OCI-M2 (cell line): ENCODE data around the gene PCDHA6.
"Not testable (repeated sequence)": the region's sequence is repeated elsewhere in the genome, so short reads cannot be mapped to it uniquely, and the experiment has no call there.

Source experiments
- DNase-seq: peaks from one replicate; lab custom pipeline; 2025; ENCODE audit not compliant: unreplicated experiment; lab: John Stamatoyannopoulos, UW

Gene PCDHA6

GRCh38 chr5:140827704-140828361 is at the start of gene PCDHA6:
PCDHA6 (plus strand) TSS chr5:140827960; CDS start chr5:140828092, 132 bp downstream.
- DNase-seq, result no peak

DNA sequence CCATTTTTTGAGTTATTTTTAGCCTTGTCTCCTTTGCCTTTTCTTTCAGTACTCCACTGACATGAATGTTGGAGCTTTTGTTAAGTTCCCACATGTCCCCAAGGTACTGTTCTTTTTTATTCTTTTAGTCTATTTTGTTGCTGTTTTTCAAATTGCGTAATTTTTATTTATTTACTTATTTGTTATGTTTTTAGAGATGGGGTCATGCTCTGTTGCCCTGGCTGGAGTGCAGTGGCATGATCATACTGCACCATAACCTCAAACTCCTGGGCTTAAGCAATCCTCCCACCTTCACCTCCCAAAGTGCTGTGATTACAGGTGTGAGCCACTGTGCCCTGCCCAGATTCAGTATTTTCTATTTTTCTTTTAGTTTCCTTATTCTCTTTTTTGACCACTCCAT is 47.2 kb upstream of the PCDHA6 start:
- no peak for DNase-seq

DNA sequence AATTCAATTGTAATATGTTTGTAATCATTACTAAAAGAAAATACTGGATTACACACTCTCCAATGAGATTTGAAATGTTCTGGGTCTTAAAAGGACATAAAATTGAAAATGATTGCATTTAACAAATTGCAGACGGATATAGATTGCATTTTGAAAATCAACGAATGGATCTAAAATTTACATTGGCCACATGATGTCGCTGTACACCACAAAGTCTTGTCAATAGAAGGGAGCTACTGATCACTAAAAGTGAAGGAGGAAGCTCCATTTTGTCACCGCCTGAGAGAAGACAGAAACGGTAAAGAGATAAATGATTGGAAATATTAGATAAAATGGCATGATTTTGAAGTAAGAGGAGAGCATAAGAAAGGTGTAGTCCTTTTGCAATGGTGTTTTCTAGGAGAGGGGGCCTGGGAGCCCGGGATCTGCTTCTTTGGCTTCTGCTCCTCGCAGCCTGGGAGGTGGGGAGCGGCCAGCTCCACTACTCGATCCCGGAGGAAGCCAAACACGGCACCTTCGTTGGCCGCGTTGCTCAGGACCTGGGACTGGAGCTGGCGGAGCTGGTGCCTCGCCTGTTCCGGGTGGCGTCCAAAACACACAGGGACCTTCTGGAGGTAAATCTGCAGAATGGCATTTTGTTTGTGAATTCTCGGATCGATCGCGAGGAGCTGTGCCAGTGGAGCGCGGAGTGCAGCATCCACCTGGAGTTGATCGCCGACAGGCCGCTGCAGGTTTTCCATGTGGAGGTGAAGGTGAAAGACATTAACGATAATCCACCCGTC is 41.7 kb upstream of the PCDHA6 start, which contains the start of gene PCDHA1:
TSS of gene PCDHA1 (plus strand) at position 236 of the 782 bp plus-strand sequence.
- no peak for DNase-seq

- not testable (repeated sequence) for DNase-seq
Measured at GRCh38 chr5:140787422-140787821, 40.3 kb upstream of the PCDHA6 start.

DNA sequence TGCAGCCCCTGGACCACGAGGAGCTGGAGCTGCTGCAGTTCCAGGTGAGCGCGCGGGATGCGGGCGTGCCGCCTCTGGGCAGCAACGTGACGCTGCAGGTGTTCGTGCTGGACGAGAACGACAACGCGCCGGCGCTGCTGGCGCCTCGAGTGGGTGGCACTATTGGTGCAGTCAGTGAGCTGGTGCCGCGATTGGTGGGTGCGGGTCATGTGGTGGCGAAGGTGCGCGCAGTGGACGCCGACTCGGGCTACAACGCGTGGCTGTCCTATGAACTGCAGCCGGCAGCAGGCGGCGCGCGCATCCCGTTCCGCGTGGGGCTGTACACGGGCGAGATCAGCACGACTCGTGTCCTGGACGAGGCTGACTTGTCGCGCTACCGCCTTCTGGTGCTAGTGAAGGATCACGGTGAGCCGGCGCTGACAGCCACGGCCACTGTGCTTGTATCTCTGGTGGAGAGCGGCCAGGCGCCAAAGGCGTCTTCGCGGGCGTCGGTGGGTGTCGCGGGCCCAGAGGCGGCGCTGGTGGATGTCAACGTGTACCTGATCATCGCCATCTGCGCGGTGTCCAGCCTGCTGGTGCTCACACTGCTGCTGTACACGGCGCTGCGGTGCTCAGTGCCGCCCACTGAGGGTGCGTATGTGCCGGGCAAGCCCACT is 39.8 kb upstream of the PCDHA6 start:
- not testable (repeated sequence) for DNase-seq

DNA sequence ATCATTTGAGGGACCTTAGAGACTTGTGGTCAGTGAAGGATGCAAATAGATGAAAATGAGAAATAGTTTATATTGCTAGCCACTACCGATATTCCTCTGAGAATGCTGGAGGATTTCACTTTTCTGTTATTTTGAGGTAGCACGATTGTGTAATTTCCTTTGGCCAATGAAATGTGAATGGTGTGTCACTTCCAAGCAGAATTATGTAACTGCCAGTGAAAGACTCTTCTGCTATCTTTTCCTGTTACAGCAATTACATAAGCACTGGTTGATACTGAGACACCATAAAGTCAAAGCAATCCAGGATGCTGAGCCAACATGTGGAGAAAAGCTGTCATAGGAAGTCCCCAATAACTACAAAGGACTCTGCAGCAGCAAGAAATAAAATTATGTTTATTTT is 36.7 kb upstream of the PCDHA6 start:
- no peak for DNase-seq

GRCh38 chr5:140794595-140795258 is 33.0 kb upstream of the PCDHA6 start, which contains the start of gene PCDHA2:
PCDHA2 (plus strand) TSS chr5:140794852.
- no peak for DNase-seq

DNA sequence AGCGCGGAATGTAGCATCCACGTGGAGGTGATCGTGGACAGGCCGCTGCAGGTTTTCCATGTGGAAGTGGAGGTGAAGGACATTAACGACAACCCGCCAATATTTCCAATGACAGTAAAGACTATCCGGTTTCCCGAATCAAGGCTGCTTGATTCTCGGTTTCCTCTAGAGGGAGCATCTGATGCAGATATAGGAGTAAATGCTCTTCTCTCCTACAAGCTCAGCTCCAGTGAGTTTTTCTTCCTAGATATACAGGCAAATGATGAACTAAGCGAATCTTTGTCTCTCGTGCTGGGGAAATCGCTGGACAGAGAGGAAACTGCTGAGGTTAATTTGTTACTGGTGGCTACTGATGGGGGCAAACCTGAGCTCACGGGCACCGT is 32.5 kb upstream of the PCDHA6 start:
- no peak for DNase-seq

GRCh38 chr5:140796072-140796717 is 31.6 kb upstream of the PCDHA6 start:
- DNase-seq, result not testable (repeated sequence)

GRCh38 chr5:140796718-140797095 is 31.1 kb upstream of the PCDHA6 start:
- DNase-seq, result no peak

DNA sequence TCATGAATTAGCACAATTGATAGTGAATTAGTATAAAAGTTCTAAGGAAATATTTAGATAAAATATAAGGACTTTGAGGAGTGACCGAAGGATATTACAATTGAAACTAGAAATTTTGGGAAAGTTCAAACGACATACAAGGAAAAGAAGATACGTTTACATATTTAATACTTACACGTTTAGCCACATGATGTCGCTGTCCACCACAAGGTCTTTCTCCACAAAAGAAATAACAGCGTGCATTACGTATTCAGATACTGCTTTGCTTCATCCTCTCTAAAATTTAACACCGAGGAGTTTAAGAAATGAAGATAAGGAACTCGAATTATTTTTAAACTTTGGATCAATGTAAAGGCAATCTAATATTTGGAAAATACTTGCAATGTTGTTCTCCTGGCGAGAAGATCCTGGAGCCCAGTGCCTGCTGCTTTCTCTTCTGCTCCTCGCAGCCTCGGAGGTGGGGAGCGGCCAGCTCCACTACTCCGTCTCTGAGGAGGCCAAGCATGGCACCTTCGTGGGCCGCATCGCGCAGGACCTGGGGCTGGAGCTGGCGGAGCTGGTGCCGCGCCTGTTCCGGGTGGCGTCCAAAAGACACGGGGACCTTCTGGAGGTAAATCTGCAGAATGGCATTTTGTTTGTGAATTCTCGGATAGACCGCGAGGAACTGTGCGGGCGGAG is 26.8 kb upstream of the PCDHA6 start, which contains the start of gene PCDHA3:
TSS of gene PCDHA3 (plus strand) at position 242 of the 678 bp plus-strand sequence.
- DNase-seq, result no peak

DNA sequence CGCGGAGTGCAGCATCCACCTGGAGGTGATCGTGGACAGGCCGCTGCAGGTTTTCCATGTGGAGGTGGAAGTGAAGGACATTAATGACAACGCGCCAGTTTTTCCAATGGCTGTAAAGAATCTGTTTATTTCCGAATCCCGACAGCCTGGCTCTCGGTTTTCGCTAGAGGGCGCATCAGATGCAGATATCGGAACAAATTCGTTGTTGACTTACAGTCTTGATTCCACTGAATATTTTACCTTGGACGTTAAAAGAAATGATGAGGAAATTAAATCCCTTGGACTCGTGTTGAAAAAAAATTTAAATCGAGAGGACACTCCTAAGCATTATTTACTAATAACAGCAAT is 26.3 kb upstream of the PCDHA6 start:
- DNase-seq, result no peak

GRCh38 chr5:140802381-140802780 is 25.4 kb upstream of the PCDHA6 start:
- not testable (repeated sequence) for DNase-seq

GRCh38 chr5:140802781-140803271 is 24.9 kb upstream of the PCDHA6 start:
- no peak for DNase-seq

- no peak for DNase-seq
Measured at GRCh38 chr5:140806834-140807775, 20.7 kb upstream of the PCDHA6 start, which contains the start of gene PCDHA4. PCDHA4 (plus strand) TSS chr5:140807068.

GRCh38 chr5:140808241-140808888 is 19.4 kb upstream of the PCDHA6 start:
- not testable (repeated sequence) for DNase-seq

DNA sequence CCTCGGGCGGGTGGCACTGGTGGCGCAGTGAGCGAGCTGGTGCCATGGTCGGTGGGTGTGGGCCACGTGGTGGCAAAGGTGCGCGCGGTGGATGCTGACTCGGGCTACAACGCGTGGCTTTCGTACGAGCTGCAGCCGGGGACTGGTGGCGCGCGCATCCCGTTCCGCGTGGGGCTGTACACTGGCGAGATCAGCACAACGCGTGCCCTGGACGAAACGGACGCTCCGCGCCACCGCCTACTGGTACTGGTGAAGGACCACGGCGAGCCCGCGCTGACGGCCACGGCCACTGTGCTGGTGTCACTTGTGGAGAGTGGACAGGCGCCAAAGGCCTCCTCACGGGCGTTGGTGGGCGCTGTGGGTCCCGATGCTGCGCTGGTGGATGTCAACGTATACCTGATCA is 18.9 kb upstream of the PCDHA6 start:
- DNase-seq, result no peak
